ENCODE measurements around the gene NUDT15.

- TF ChIP-seq CTCF (IDR thresholded peaks at IDR 0.05): no peak
- TF ChIP-seq EP300 (IDR thresholded peaks at IDR 0.05): no peak
- TF ChIP-seq POLR2A (IDR thresholded peaks at IDR 0.05): no peak
- TF ChIP-seq POLR2AphosphoS5 (IDR thresholded peaks at IDR 0.05): no peak
Observed at GRCh38 chr13:48004201-48004600, 33.3 kb upstream of the NUDT15 start.

Measured in stomach (tissue), 4 donors.